ENCODE data around the gene TCN2.

DNA sequence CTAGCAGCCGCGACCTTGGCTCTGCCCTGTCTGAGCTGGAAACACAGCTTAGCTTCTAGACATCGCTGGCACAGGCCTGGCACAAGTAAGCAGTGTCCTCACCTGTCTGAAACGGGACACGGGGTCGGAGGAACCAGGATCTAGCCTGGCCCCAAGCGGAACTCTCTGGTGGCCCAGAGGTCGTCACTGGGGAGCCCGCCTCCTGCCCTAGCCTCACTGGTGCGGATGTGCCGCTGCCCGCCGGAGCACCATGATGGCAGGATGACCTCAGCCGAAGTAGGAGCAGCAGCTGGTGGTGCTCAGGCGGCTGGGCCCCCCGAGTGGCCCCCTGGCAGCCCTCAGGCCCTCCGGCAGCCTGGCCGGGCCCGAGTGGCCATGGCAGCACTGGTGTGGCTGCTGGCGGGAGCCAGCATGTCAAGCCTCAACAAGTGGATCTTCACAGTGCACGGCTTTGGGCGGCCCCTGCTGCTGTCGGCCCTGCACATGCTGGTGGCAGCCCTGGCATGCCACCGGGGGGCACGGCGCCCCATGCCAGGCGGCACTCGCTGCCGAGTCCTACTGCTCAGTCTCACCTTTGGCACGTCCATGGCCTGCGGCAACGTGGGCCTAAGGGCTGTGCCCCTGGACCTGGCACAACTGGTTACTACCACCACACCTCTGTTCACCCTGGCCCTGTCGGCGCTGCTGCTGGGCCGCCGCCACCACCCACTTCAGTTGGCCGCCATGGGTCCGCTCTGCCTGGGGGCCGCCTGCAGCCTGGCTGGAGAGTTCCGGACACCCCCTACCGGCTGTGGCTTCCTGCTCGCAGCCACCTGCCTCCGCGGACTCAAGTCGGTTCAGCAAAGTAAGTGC, 29.5 kb downstream of the TCN2 start:
- TF ChIP-seq, protein P1, sequence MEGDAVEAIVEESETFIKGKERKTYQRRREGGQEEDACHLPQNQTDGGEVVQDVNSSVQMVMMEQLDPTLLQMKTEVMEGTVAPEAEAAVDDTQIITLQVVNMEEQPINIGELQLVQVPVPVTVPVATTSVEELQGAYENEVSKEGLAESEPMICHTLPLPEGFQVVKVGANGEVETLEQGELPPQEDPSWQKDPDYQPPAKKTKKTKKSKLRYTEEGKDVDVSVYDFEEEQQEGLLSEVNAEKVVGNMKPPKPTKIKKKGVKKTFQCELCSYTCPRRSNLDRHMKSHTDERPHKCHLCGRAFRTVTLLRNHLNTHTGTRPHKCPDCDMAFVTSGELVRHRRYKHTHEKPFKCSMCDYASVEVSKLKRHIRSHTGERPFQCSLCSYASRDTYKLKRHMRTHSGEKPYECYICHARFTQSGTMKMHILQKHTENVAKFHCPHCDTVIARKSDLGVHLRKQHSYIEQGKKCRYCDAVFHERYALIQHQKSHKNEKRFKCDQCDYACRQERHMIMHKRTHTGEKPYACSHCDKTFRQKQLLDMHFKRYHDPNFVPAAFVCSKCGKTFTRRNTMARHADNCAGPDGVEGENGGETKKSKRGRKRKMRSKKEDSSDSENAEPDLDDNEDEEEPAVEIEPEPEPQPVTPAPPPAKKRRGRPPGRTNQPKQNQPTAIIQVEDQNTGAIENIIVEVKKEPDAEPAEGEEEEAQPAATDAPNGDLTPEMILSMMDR (conservative IDR thresholded peaks at IDR 0.05 in 1 of 2, IDR thresholded peaks at IDR 0.05 in 1 of 2; ENCODE audit: low read depth in 1 of 2, low read length in 2 of 2), result no peak
- TF ChIP-seq EZH2 (IDR thresholded peaks at IDR 0.05; ENCODE audit: low read length, missing control alignments), result no peak
